Natural killer cell (primary cell): ENCODE results near the gene ATP13A3. TPM values are rescaled to one million over a fixed set of nuclear protein-coding genes. Genes with fewer than 3 reads are reported as not detected.
A peak's percentile ranks its signal among the peaks of the same experiment; 100 is the strongest.
"Not testable (repeated sequence)": the region's sequence is repeated elsewhere in the genome, so short reads cannot be mapped to it uniquely, and the experiment has no call there.

Experiments used
- ATAC-seq, 3 donors: fragments of 150-1000 bp in 2 of 3; fragments of 200-7000 bp in 1 of 3; cut with Tn5 transposase; 1 replicate in 1 of 3; 2 replicates in 2 of 3; pipeline ENCODE4 v1.10.0; 2021; ENCODE audit warnings: mild to moderate bottlenecking in 2 of 3, moderate library complexity in 2 of 3
- DNase-seq, 2 donors: peaks; one replicate each; pipeline versions ENCODE4 v3.0.0 to v3.0.0-alpha.2; 2013 to 2021; ENCODE audit warnings: mixed read lengths in 1 of 2
- H3K27ac ChIP-seq: one replicate; pipeline ENCODE4 v1.5.1; 2013; ENCODE audit warnings: mild to moderate bottlenecking, low read length
- H3K27me3 ChIP-seq: one replicate; pipeline ENCODE4 v1.6.1; 2013; ENCODE audit warnings: low read length; ENCODE audit not compliant: control insufficient read depth, insufficient read depth
- H3K36me3 ChIP-seq: one replicate; pipeline ENCODE4 v1.6.1; 2013; ENCODE audit warnings: low read length; ENCODE audit not compliant: control insufficient read depth, insufficient read depth
- H3K4me1 ChIP-seq: one replicate; pipeline ENCODE4 v1.6.1; 2013; ENCODE audit warnings: low read length; ENCODE audit not compliant: control insufficient read depth, insufficient read depth
- H3K4me3 ChIP-seq: one replicate; pipeline ENCODE4 v1.5.1; 2013; ENCODE audit warnings: low read length
- H3K9me3 ChIP-seq: one replicate; pipeline ENCODE4 v1.6.1; 2013; ENCODE audit warnings: low read length; ENCODE audit not compliant: control insufficient read depth, insufficient read depth
- H3K27ac Mint-ChIP-seq, 2 donors: one replicate each; pipeline ENCODE4 v1.8.0; 2022; ENCODE audit warnings: mild to moderate bottlenecking in 2 of 2, mixed read lengths in 2 of 2, moderate library complexity in 1 of 2
- H3K27me3 Mint-ChIP-seq, 2 donors: one replicate each; pipeline ENCODE4 v1.8.0; 2022; ENCODE audit warnings: low read depth in 2 of 2, mixed read lengths in 2 of 2
- H3K36me3 Mint-ChIP-seq: one replicate; pipeline ENCODE4 v1.8.0; 2022; ENCODE audit warnings: mixed read lengths
- H3K4me1 Mint-ChIP-seq, 2 donors: one replicate each; pipeline ENCODE4 v1.8.0; 2022; ENCODE audit warnings: mixed read lengths in 2 of 2
- H3K4me3 Mint-ChIP-seq: one replicate; pipeline ENCODE4 v1.8.0; 2022; ENCODE audit warnings: mild to moderate bottlenecking, moderate library complexity, mixed read lengths
- H3K9me3 Mint-ChIP-seq, 2 donors: one replicate each; pipeline ENCODE4 v1.8.0; 2022; ENCODE audit warnings: mixed read lengths in 2 of 2
- CTCF ChIP-seq: fragments of 200-600 bp; IDR thresholded peaks from one replicate; pipeline ENCODE4 v1.8.0; 2022; ENCODE audit warnings: antibody characterized with exemption
- WGBS: methylation state at CpG from one replicate; pipeline ENCODE4 v1.1.7; 2013; ENCODE audit warnings: missing lambda C conversion rate; ENCODE audit not compliant: insufficient coverage; 5-methylcytosine and 5-hydroxymethylcytosine counted together
- intact Hi-C: fragments of 100-400 bp; cut with micrococcal nuclease; formaldehyde crosslinking; loops from one replicate; pipeline ENCODE4 v1.14.2; 2022
- total RNA-seq, 4 donors: library from RNA; stranded (reverse); fragments of 120-200 nt in 1 of 4; gene quantifications; one replicate each; pipeline versions ENCODE4 v1.2.3 to v1.2.4, GENCODE V29; 2013 to 2022

ATP13A3 gene
- 10 to 100 TPM; 62.9 to 79.2 (median 64.2) TPM for total RNA-seq
- 71.9 TPM for total RNA-seq (2013)

GRCh38 chr3:194486540-194487288 is at the start of gene ATP13A3:
Gene ATP13A3, minus strand, starts transcription at chr3:194487002. Its CDS starts 24,812 bp downstream, at chr3:194462190.
- no peaks in the 10 kb centered on the region for H3K27me3 ChIP-seq
- under 1% methylated on average over 90 of the region's 99 CpGs for WGBS
- intact Hi-C loops = loop anchor here (1.0 to 10.0 kb wide), 3 partner anchors 14 to 778 kb away; no protein-coding TSS in a partner anchor
- H3K27ac ChIP-seq = peak within 1 kb of the TSS; percentile 87
- DNase-seq (peak; percentile 87 to 96), ATAC-seq (peak; percentile 77 to 94 (median 82))
- H3K4me1 Mint-ChIP-seq = peaks cover 34 to 40% of the 10 kb centered on the region in 2 donors
- H3K36me3 Mint-ChIP-seq = no peaks in the 10 kb centered on the region
- peak within 1 kb of the TSS; percentile 95 for H3K4me3 Mint-ChIP-seq
- no peaks in the 10 kb centered on the region for H3K27me3 Mint-ChIP-seq
- no peak for TF ChIP-seq CTCF
- H3K4me3 ChIP-seq = peak within 1 kb of the TSS; percentile 64
- peaks cover 31% of the 10 kb centered on the region for H3K4me1 ChIP-seq
- peak within 1 kb of the TSS; percentile 89 to 90 for H3K27ac Mint-ChIP-seq
- peaks cover 4% of the 10 kb centered on the region for H3K36me3 ChIP-seq
- H3K9me3 ChIP-seq = no peaks in the 10 kb centered on the region
- H3K9me3 Mint-ChIP-seq = no peaks in the 10 kb centered on the region

GRCh38 chr3:194535199-194535598 is 48.4 kb upstream of the ATP13A3 start:
- H3K27ac Mint-ChIP-seq, H3K4me3 Mint-ChIP-seq, H3K4me1 ChIP-seq, H3K4me1 Mint-ChIP-seq, H3K27me3 ChIP-seq, intact Hi-C loops, H3K9me3 Mint-ChIP-seq, DNase-seq, H3K36me3 ChIP-seq, H3K36me3 Mint-ChIP-seq, ATAC-seq, H3K27me3 Mint-ChIP-seq, H3K27ac ChIP-seq, H3K4me3 ChIP-seq, H3K9me3 ChIP-seq: not testable (repeated sequence)
- WGBS = 92% methylated on average over 10 of the region's 10 CpGs

- no peaks in the 10 kb centered on the region for H3K4me1 ChIP-seq
- H3K27me3 Mint-ChIP-seq = peaks cover 0 to 2% of the 10 kb centered on the region in 2 donors
- no peaks in the 10 kb centered on the region for H3K9me3 Mint-ChIP-seq
- no peak overlapping the region for H3K27ac ChIP-seq
- H3K36me3 Mint-ChIP-seq = peaks cover 9% of the 10 kb centered on the region
- no peak overlapping the region for H3K4me3 ChIP-seq
- ATAC-seq (no peak), DNase-seq (no peak)
- H3K36me3 ChIP-seq = no peaks in the 10 kb centered on the region
- H3K4me3 Mint-ChIP-seq = no peak overlapping the region
- H3K27me3 ChIP-seq = no peaks in the 10 kb centered on the region
- 100% methylated on average over 2 of the region's 3 CpGs for WGBS
- no peak for TF ChIP-seq CTCF
- H3K4me1 Mint-ChIP-seq = no peaks in the 10 kb centered on the region
- no peaks in the 10 kb centered on the region for H3K9me3 ChIP-seq
- no peak overlapping the region for H3K27ac Mint-ChIP-seq
- intact Hi-C loops = no loop called here
Measured at GRCh38 chr3:194534243-194534642, 47.4 kb upstream of the ATP13A3 start.

GRCh38 chr3:194532591-194532990 is 45.8 kb upstream of the ATP13A3 start:
- WGBS = 70% methylated on average over 4 of the region's 4 CpGs
- intact Hi-C loops = no loop called here
- no peaks in the 10 kb centered on the region for H3K36me3 ChIP-seq
- H3K27me3 ChIP-seq = no peaks in the 10 kb centered on the region
- H3K4me3 ChIP-seq = no peak overlapping the region
- DNase-seq (no peak), ATAC-seq (no peak)
- H3K9me3 Mint-ChIP-seq = no peaks in the 10 kb centered on the region
- no peak overlapping the region for H3K4me3 Mint-ChIP-seq
- no peak for TF ChIP-seq CTCF
- H3K4me1 ChIP-seq = no peaks in the 10 kb centered on the region
- H3K4me1 Mint-ChIP-seq = no peaks in the 10 kb centered on the region
- H3K36me3 Mint-ChIP-seq = peaks cover 9% of the 10 kb centered on the region
- no peak overlapping the region for H3K27ac Mint-ChIP-seq
- H3K27ac ChIP-seq = no peak overlapping the region
- H3K9me3 ChIP-seq = no peaks in the 10 kb centered on the region
- H3K27me3 Mint-ChIP-seq = peaks cover 0 to 11% of the 10 kb centered on the region in 2 donors
